Measurements from ENCODE around the gene GPX5. TPM values are rescaled to one million over a fixed set of nuclear protein-coding genes. Genes with fewer than 3 reads are reported as not detected.

GPX5 gene
- total RNA-seq, 4 donors from 2014 or later: not detected

DNA sequence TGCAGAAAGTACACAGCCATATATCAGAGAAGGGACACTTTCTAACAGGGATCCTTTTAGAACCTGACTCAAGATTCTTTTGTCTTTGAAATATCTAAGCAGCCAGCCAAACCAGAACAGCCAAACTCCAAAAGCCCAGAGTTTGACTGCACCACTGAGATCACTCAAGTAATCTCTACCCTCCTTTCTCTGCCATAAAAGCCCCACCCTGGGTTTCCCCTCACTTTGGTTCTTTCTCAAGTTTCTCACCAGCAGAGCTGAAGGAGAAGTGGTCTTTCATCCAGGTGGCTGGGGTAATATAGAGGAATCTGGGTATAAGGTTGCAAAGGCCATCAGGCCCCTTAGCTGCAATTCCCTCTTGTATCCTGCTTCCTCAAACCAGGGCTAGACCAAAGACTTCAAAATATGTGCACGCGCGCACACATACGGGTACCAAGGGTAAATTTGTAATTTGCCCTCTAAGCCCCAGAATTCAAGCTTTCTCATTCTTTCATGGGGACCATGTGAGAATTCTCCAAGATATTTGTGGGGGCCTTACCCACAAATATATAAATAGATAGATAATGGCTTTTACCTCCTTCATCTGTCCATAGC is 42.9 kb downstream of the GPX5 start:
- intact Hi-C loops (cut with DNase I): no loop called here
- no peaks in the 10 kb centered on the region for H3K36me3 ChIP-seq
- 96% methylated on average over 4 of the region's 4 CpGs for WGBS, 2 donors
- TF ChIP-seq POLR2A (IDR thresholded peaks at IDR 0.05): no peak
- TF ChIP-seq, protein P1, sequence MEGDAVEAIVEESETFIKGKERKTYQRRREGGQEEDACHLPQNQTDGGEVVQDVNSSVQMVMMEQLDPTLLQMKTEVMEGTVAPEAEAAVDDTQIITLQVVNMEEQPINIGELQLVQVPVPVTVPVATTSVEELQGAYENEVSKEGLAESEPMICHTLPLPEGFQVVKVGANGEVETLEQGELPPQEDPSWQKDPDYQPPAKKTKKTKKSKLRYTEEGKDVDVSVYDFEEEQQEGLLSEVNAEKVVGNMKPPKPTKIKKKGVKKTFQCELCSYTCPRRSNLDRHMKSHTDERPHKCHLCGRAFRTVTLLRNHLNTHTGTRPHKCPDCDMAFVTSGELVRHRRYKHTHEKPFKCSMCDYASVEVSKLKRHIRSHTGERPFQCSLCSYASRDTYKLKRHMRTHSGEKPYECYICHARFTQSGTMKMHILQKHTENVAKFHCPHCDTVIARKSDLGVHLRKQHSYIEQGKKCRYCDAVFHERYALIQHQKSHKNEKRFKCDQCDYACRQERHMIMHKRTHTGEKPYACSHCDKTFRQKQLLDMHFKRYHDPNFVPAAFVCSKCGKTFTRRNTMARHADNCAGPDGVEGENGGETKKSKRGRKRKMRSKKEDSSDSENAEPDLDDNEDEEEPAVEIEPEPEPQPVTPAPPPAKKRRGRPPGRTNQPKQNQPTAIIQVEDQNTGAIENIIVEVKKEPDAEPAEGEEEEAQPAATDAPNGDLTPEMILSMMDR (IDR thresholded peaks at IDR 0.05): no peak
- H3K27ac ChIP-seq: no peak overlapping the region
- no peaks in the 10 kb centered on the region for H3K9me3 ChIP-seq
- H3K27me3 ChIP-seq: no peaks in the 10 kb centered on the region
- no peaks in the 10 kb centered on the region for H3K4me1 ChIP-seq
- H3K4me3 ChIP-seq (replicated peaks in 1 of 3): no peak overlapping the region
- no peak for DNase-seq

DNA sequence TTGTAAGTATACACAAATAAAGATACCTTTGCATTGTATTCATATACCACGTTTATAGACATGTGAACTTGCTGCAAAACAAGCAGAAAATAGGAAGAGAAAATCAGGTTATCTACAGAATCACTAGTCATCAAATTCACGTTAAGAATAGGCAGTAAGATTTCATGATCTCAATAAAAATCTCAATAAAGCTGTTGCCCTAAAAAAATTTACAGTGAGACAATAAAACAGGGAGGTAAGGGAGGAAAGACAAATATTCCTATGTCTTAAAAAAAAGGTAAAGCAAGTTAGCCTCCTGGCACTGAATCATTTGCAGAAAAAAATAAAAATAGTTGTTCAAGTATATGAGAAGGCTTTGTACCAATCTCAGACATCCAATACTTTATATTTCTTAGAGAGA is 44.1 kb downstream of the GPX5 start:
- DNase-seq: no peak
- TF ChIP-seq, protein P1 (IDR thresholded peaks at IDR 0.05): no peak
- no peak for TF ChIP-seq POLR2A (IDR thresholded peaks at IDR 0.05)
- intact Hi-C loops (cut with DNase I): no loop called here
- Histone ChIP-seq H3K27me3 (no peaks in the 10 kb centered on the region), H3K27ac (no peak overlapping the region), H3K4me3 (replicated peaks in 1 of 3) (no peak overlapping the region), H3K9me3 (no peaks in the 10 kb centered on the region), H3K4me1 (no peaks in the 10 kb centered on the region), H3K36me3 (no peaks in the 10 kb centered on the region)
- 71 to 73% methylated on average over 2 of the region's 2 CpGs for WGBS, 2 donors

DNA sequence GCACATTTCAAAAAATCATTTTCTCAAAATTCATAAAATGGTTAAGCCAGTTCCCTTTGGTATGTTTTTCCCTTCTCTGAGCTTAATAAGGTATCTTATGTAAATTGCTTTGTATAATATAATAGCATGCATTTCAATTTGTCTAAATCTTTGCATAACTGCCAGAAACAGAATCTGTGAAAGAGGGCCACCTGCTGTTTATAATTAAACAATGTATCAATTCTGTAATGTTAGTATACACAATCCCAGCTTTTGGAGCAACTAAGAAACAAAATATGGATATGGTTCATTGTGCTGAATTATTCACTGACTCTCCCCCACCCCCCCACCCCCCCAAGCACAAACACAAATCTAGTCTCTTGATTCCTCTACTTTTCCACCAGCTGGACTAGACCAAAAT is 54.8 kb downstream of the GPX5 start:
- no peak for TF ChIP-seq POLR2A (IDR thresholded peaks at IDR 0.05)
- TF ChIP-seq, protein P1 (IDR thresholded peaks at IDR 0.05): no peak
- no peak overlapping the region for H3K27ac ChIP-seq
- H3K36me3 ChIP-seq: no peaks in the 10 kb centered on the region
- intact Hi-C loops (cut with DNase I): no loop called here
- no peak for DNase-seq
- H3K4me1 ChIP-seq: no peaks in the 10 kb centered on the region
- no peak overlapping the region for H3K4me3 ChIP-seq (replicated peaks in 1 of 3)
- no peaks in the 10 kb centered on the region for H3K27me3 ChIP-seq
- H3K9me3 ChIP-seq: no peaks in the 10 kb centered on the region

DNA sequence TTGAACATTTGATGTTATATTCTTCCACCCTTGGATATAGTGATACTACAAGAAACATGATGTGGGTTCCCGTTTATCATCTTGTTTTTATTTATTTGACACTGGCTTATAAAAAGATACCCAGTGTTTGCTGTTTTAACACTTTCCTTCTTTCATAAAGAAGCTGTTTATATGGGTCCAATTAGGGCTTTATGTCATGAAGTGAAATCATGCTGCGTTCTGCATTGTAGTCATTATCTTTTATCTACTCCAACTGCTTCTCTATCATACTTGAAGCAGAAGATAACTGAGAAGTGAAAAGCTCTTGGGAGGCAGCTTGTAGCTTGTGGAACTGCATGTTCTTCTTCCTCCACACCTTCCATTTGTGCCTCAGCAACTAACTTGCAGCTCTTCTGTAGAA is 57.8 kb downstream of the GPX5 start:
- DNase-seq: no peak
- TF ChIP-seq POLR2A (IDR thresholded peaks at IDR 0.05): no peak
- TF ChIP-seq, protein P1 (IDR thresholded peaks at IDR 0.05): no peak
- 91 to 94% methylated on average over 2 of the region's 2 CpGs for WGBS, 2 donors
- H3K36me3 ChIP-seq: no peaks in the 10 kb centered on the region
- intact Hi-C loops (cut with DNase I): no loop called here
- no peaks in the 10 kb centered on the region for H3K9me3 ChIP-seq
- H3K4me1 ChIP-seq: peaks cover 3 to 4% of the 10 kb centered on the region in 2 donors
- no peaks in the 10 kb centered on the region for H3K27me3 ChIP-seq
- H3K27ac ChIP-seq: no peak overlapping the region
- H3K4me3 ChIP-seq (replicated peaks in 1 of 3): no peak overlapping the region

Other genes starting within 250 kb of the GPX5 start
- 1 to 10 TPM; 1.4 to 5.4 (median 4.1) TPM for gene PGBD1, start 244.3 kb upstream of the GPX5 start, total RNA-seq
- gene ZSCAN31, start 189.7 kb upstream of the GPX5 start, total RNA-seq: 10 to 100 TPM; 17.2 to 70.1 (median 57.5) TPM
- gene ZKSCAN3, start 175.9 kb upstream of the GPX5 start, total RNA-seq: 10 to 100 TPM in 1 of 4 donors, 1 to 10 TPM in 3; 7.0 to 10.5 (median 8.6) TPM
- gene ZSCAN12, start 126.1 kb upstream of the GPX5 start, total RNA-seq: 10 to 100 TPM in 2 of 4 donors, 1 to 10 TPM in 2; 8.1 to 13.3 (median 9.5) TPM
- 1 to 10 TPM; 4.1 to 8.2 (median 6.6) TPM for gene ZSCAN23, start 82.4 kb upstream of the GPX5 start, total RNA-seq
- gene GPX6, start 10.1 kb upstream of the GPX5 start, total RNA-seq: not detected